ENCODE results near the gene MBD6.

Gene MBD6

DNA sequence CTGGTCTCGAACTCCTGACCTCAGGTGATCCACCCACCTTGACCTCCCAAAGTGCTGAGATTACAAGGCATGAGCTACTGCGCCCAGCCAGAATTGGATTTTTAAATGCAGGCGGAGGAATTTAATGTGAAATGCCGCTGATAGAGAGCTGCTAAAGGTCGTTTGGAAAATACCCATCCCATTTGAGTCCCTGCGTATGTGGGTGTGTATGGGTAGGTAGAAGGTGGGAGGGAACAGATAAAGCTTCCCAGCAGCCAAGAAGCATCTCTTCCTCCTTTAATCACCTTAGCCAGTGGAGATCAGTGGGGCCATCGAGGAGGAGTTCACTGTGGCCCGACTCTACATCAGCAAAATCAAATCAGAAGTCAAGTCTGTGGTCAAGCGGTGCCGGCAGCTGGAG is 52.2 kb downstream of the MBD6 start:
- no peak for DNase-seq (ENCODE audit: extremely low read depth, low read depth)
- TF ChIP-seq, protein P1, sequence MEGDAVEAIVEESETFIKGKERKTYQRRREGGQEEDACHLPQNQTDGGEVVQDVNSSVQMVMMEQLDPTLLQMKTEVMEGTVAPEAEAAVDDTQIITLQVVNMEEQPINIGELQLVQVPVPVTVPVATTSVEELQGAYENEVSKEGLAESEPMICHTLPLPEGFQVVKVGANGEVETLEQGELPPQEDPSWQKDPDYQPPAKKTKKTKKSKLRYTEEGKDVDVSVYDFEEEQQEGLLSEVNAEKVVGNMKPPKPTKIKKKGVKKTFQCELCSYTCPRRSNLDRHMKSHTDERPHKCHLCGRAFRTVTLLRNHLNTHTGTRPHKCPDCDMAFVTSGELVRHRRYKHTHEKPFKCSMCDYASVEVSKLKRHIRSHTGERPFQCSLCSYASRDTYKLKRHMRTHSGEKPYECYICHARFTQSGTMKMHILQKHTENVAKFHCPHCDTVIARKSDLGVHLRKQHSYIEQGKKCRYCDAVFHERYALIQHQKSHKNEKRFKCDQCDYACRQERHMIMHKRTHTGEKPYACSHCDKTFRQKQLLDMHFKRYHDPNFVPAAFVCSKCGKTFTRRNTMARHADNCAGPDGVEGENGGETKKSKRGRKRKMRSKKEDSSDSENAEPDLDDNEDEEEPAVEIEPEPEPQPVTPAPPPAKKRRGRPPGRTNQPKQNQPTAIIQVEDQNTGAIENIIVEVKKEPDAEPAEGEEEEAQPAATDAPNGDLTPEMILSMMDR (IDR thresholded peaks at IDR 0.05; ENCODE audit: low read depth, low read length), result no peak

DNA sequence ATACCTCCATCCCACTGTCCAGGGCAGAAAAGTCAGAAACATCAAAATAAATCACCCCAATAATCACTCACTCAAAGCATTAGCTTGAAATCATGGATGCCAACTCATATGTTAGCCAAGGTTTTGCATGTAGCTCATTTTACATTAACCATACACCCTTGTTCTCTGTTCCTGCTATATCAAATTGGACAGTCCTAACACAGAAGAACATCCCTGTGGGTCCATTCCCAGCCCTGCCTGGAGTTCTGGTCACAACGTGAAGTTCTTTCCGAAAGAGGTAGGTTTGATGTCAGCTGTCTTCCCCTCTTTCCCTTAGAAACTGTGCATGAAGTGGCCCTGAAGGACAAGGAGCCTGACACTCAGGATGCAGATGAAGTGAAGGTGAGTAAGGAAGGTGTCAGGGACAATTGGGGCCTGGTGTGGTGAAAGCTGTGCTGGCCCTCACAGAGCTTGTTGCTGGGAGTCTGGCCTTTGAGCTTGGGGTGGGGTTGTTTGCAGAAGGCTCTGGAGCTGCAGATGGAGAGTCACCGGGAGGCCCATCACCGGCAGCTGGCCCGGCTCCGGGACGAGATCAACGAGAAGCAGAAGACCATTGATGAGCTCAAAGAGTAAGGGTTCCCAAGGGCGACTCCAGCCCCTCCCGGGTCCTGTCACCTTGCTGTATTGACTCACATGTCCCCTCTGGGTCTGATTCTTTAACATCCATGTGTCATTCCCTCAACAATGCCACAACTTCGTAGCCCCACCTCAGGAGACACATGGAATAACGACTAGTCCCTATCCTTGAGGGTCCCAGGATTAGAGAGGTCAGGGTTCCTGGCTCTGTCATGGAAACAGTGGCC is 53.4 kb downstream of the MBD6 start:
- DNase-seq (ENCODE audit: extremely low read depth, low read depth), result no peak
- TF ChIP-seq, protein P1 (IDR thresholded peaks at IDR 0.05; ENCODE audit: low read depth, low read length), result no peak

DNA sequence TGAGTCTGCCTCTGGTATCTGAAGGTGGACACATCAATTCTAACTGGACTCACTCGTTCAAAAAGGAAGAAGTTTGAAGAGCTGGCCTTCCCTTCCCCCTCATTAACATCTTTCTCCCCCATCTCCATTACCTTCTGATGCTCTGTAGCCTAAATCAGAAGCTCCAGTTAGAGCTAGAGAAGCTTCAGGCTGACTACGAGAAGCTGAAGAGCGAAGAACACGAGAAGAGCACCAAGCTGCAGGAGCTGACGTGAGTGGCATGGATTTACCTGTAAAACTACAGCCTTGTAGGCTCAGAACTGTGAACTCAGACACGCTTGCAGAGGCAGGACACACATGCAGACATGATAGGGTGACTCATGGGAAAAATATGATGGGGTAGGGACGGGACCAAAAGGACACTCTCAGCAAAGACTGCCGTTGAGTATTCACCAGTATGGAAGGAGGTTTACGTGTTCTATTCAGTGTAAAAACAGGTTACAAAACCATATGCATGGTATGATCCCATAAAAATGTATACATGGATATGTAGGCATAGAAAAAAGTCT is 54.1 kb downstream of the MBD6 start:
- DNase-seq (ENCODE audit: extremely low read depth, low read depth), result no peak
- TF ChIP-seq, protein P1 (IDR thresholded peaks at IDR 0.05; ENCODE audit: low read depth, low read length), result no peak

DNA sequence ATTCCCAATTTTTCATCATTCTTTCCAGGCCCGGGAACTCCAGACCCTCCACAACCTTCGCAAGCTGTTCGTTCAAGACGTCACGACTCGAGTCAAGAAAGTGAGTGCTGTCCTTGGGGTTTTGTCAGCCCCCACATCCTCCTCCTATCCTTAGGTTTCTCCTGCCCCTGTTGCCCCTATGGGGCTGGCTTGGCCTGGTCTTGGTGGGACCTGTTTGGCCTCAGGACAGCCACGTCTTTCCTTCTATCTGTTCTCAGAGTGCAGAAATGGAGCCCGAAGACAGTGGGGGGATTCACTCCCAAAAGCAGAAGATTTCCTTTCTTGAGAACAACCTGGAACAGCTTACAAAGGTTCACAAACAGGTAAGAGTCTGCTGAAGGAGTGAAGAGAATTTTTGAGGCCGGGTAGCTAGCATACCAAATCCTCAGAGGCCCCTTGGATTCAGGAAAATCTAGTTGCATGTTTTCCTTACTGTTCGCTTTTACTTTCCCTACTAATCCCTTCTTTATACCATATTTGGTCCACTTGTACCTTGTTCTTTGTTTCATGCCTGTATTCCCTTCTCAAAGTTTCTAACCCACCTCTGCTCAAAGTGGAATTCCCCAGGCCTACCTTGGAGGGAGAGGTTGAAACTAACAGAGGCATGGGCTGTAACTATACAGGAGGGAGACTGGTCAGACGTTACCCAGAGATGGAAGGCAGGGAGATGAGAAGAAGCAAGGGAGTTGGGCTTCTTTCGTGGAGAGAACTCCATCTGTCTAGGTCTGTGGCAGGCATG is 55.5 kb downstream of the MBD6 start:
- TF ChIP-seq, protein P1 (IDR thresholded peaks at IDR 0.05; ENCODE audit: low read depth, low read length), result no peak
- DNase-seq (ENCODE audit: extremely low read depth, low read depth), result no peak

DNA sequence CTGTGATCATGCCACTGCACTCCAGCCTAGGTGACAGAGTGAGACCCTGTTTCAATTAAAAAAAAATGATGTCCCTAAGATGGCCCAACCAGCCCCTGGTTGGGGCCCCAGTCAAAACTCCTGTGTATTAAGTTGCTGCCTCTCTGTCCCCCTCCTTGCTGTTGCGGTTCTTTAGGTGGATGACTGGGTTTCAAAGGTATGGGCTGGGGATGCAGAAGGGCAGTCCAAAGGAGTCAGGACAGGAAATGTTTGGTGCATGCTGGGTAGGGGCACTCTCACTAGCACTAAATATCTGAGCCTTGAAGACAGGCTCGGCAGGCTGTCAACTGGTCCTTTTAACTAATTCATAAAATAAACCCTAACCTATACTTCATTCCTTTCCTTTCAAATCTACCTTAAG is 56.4 kb downstream of the MBD6 start:
- TF ChIP-seq, protein P1 (IDR thresholded peaks at IDR 0.05; ENCODE audit: low read depth, low read length), result no peak
- no peak for DNase-seq (ENCODE audit: extremely low read depth, low read depth)

Measured in AG09319 (cell line).